AG08396 (cell line): ENCODE measurements around the gene GPR183.

ENCODE experiments used
- DNase-seq: peaks from one replicate; pipeline ENCODE4 v3.0.0; 2012; ENCODE audit warnings: low spot score, mixed read lengths

The GPR183 gene

DNA sequence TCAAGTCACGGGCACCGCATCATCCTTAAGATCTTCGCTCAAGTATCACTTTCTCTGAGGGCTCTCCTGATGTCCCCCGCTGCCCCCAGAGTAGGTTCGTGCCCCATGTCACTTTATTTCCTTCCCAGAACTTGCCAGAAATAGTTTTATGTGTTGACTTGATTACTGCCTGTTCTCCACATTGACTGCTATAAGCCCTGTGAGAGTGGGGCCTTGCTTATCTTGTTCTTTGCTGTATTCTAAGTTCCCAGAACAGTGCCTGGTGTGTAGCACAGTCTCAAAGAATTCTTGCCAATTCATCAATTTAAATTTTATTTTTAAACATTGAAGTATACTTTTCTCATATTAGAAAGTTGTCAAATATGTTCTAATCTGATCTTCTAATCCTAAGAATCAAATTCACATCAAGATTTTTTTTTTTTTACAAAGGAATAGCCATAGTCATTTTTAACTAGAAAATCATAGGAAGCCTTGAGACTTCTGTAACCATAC is 32.1 kb upstream of the GPR183 start:
- no peak for DNase-seq

DNA sequence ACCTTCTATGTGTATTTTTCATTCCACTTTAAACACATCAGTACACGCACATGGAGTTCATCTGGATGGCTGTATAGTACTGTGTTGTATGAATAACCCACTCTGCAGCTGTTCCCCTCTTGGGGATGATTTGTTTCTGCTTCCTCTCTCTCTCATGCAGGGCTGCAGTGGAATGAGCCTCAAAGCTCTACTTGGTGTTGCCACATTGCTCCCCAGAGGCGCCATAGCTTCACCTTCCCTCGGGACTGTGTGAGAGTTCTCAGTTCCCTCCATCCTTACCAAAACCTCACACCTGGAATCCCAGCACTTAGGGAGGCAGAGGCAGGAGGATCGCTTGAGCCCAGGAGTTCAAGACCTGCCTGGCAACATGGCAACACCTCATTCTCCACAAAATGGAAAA is 28.4 kb upstream of the GPR183 start:
- DNase-seq: no peak

DNA sequence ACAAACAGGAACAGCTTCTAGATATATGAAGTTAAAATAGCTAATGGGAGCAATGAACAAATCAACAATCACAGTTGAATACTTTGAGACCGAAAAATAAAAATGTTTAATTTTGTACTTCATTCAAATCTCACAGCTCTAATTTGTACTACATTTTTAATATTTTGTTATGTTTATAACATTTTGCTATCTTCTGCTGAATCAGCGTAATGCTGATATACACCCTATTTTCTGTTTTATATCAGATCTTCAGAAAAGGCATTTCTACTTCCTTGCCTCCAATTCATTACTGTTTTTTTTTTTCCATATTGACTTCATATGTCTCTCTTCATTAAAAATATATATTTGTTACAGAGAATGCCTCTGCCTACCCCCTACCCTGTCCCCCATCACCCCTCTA is 27.9 kb upstream of the GPR183 start:
- DNase-seq: no peak

- no peak for DNase-seq
Observed at GRCh38 chr13:99334221-99334620, 27.0 kb upstream of the GPR183 start.

GRCh38 chr13:99332456-99332855 is 25.3 kb upstream of the GPR183 start:
- DNase-seq: no peak

GRCh38 chr13:99331881-99332293 is 24.7 kb upstream of the GPR183 start:
- DNase-seq: no peak

DNA sequence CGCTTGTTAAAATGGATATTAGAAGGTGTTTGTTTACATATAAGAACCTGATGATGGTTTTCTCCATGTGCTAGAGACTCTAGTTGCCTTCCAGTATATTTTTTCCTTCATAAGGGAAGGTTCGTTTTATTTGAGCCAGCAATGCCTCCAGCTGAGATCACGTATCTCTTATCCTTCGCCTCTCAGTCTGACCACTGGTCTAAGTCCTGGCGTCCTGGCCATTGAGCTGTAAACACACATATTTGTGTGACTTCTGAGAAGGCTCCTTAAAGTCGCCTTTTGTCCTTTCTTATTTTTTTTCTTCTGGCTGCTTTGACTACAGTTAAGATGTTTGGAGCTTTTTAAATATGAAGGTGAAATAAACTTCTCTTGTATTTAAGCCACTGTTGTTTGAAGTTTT is 23.7 kb upstream of the GPR183 start:
- no peak for DNase-seq

DNA sequence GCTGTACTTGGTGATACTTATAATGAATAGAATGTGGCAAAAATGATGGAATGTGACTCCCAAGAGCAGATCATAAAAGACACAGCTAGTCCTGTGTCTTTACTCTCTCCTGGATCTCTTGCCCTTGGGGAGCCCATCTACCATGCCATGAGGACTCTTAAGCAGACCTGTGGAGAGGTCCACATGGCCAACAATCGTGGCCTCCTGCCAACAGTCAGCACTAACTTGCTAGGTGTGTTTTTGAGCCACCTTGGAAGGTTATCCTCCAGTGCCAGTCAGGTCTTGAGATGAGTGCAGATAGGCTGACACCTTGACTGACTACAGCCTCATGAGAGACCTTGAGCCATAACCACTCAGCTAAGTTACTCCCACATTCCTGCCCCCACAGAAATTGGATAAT is 22.3 kb upstream of the GPR183 start:
- DNase-seq: no peak

DNA sequence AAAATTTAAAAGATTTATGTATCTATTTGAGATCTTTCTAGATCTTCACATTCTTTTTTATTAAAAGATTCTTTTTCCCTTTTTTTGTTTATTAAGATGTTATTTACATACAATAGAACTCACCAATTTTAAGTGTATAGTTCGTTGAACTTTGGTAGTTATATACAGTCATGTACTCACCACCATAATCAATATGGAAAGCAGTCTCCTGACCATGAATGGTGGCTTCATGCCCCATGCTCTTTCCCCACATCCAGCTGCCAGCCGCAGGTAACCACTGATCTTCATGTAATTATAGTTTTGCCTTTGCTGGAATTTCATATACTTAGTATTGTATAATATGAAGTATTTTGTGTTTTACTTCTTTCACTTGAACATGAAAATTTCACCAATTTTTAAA is 20.6 kb upstream of the GPR183 start:
- no peak for DNase-seq

DNA sequence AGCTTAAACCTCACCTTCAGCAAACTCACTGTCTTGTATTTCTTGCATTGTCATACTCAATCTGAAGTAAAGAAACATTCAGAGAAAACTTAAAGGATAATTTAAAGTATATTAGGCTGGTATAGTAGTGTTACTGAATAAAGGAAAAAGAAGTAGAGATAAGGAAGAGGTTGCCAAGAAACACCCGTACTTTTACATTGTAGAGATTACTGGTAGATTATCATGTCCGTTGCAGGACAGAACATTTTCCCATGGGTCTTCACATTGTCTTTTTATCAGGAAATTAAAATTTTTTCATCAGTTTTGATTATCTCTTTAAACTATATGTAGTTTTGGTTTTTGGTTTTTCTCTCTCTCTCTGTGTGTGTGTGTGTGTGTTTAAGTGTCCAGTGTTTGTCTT is 19.9 kb upstream of the GPR183 start:
- no peak for DNase-seq

DNA sequence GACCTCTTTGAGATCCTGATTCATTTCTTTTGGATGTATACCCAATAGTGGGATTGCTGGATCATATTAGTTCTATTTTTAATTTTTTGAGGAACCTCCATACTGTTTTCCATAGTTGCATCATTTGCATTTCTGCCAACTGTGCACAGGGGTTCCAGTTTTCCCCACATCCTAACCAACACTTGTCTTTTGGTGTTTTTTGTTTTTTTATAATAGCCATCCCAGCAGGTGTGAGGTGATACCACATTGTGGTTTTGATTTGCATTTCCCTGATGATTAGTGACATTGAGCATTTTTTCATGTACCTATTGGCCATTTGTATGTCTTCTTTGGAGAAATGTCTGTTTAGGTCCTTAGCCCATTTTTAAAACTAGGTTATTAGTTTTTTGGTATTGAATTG is 18.8 kb upstream of the GPR183 start:
- DNase-seq: no peak

DNA sequence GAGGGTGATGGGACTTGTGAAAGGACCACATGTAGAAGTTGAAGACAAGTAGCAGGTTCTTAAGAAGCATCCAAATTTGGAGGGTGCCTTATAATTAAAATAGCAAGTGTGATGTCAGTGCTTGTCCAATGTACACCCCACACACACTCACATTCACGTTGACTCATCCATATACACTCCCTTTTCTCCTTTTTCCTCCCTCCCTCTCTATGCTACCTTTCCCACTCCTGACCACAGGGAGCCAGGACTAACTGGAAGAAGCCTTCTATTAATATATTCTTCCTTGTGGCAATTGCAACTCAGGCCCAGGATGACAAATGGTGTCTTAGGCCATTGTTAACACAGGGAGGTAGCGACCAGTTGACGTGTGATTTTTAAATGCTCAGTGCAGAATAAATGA is 16.3 kb upstream of the GPR183 start:
- no peak for DNase-seq

GRCh38 chr13:99322297-99323103 is 15.3 kb upstream of the GPR183 start:
- DNase-seq: peak; percentile 64

GRCh38 chr13:99321709-99322108 is 14.5 kb upstream of the GPR183 start:
- DNase-seq: no peak

GRCh38 chr13:99320693-99321481 is 13.7 kb upstream of the GPR183 start:
- DNase-seq: no peak

DNA sequence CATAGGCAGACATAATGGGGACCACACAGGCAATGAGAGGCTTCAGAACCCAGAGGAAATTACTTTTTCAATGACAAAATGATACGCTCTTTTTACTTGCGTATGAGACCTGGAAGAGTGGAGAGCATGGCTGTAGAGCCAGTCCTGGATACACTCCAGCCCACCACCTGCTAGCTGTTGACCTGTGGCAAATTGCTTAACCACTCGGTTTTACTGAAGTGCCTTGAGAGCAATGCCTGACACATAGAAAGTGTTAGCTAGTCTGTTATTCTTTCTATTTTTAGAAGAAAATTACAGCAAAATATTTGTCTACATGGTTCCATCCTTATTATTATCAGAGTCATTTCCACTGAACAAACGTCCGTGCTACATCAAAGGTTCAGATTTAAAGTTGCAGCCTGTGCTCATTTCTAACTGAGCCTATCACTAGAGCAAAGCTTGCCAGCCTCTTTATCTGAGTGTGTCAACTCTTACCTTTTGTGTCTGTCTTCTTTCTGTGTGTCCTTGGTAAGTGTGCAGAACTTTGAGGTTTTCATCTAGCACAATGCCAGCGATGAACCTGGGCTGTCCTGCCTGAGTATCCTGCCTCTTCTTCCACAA is 9.6 kb upstream of the GPR183 start:
- DNase-seq: no peak

DNA sequence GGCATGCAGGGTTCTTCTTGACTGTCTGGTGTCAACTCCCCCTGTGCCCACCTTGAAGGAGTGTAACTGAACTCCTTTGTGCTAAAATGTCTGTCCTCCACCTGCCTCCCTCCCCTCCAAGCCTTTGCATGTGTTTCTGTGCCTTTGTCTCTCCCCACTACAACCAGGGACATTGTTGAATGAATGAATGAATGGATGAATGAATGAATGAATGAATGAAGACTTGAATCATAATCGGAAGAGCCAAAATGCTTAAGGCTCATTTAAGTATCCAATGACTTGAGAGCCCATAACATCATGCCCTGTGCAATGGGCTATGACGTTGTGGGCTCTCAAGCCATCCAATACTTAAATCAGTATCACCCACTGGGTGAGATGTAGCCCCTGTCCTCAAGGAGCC is 9.0 kb upstream of the GPR183 start:
- DNase-seq: no peak

DNA sequence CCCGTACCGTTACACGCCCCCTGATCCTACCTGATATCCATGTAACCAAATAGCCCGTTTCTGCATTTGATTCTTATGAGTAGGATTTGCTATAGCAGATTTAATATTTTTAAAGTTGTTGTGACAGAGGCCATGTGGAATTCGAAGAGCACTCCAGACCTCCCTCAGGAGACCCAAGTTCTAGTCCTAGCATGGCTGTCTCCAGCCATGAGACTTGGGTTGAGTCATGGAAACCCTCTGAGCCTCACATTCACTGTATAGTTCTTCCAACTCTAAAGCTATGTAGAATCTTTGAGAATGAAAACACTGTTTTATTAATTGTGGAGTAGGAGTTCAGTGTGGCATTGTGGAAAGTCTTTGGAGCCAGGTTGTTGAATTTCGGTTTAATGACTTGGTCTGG is 8.0 kb upstream of the GPR183 start:
- no peak for DNase-seq

GRCh38 chr13:99314640-99315176 is 7.5 kb upstream of the GPR183 start:
- no peak for DNase-seq

DNA sequence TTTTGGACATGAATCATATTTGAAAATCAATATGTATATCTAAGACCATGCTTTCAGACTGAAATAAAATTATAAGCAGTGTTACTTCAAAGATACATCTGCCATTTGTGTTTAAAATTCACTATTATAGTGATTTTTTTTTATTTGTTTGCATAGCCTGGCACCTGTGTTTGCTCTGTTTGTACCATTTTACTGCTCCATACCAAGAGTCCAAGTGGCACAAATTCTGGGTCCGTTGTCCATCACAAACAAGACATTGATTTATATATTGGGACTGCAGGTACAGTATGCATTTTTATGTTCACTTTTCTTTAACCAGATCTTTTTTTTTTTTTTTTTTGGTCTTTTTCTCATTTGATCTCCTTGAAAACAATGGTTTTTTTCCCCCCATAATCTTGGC is 6.7 kb upstream of the GPR183 start:
- DNase-seq: no peak

- no peak for DNase-seq
Observed at GRCh38 chr13:99313501-99313900, 6.3 kb upstream of the GPR183 start.

GRCh38 chr13:99312493-99312883 is 5.3 kb upstream of the GPR183 start:
- peak; percentile 14 for DNase-seq
